Measurements from ENCODE around the gene KREMEN1. TPM values are rescaled to one million over a fixed set of nuclear protein-coding genes. Genes with fewer than 3 reads are reported as not detected.

KREMEN1 gene
- polyA plus RNA-seq, 3 donors: 2.5 to 18.4 (median 9.4) TPM

GRCh38 chr22:29090039-29090438 is 17.2 kb downstream of the KREMEN1 start:
- WGBS, 3 donors: 63 to 76% (median 70%) methylated on average over 3 of the region's 3 CpGs

DNA sequence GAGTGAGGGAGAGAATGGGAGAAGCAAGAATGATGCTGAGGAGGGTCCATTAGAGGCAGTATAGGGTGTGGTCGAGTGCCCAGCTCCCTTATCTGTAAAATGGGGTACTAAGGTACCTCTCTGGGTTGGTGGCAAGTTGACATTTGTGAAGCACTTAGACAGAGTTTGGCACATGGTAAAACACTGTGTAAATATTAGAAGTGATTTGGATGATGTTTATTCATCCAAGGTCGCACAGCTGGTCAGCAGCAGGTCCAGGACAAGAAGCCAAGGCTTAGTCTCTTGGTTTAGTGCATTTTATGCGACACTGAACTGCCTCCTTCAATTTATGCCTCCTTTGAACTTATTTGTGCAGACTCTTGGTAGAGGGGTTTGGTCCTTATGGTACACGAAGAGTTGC is 19.4 kb downstream of the KREMEN1 start:
- 41 to 82% (median 73%) methylated on average over 4 of the region's 4 CpGs for WGBS, 3 donors
- no peak overlapping the region for H3K27ac ChIP-seq (ENCODE audit: low read depth, low read length)

More at GRCh38 chr22:29090039-29090438, 17.2 kb downstream of the KREMEN1 start:
- H3K27ac ChIP-seq (ENCODE audit: low read depth, low read length): no peak overlapping the region

DNA sequence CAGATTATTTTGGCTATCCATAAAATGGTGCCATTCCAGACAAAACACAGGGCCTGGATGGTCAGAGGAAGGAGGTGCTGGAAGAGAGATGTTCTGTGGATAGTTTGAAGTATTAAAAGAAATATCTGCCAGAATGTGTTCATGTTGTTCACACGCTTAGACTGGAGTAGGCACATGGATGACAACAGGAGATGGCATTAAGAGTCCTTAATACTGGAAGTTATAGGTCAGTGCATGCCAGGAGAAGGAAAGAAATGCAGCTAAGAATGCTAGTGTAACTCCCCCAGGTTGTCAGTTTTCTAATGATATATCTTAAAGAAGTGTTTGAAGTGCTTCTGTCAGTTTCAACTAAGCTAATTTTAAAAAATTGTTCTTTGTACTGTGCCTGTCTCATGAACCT is 20.2 kb downstream of the KREMEN1 start:
- WGBS, 3 donors: 64 to 91% (median 80%) methylated on average over 1 of the region's 1 CpG
- H3K27ac ChIP-seq (ENCODE audit: low read depth, low read length): no peak overlapping the region

- H3K27ac ChIP-seq (ENCODE audit: low read depth, low read length): no peak overlapping the region
- 52 to 90% (median 57%) methylated on average over 4 of the region's 4 CpGs for WGBS, 3 donors
Measured at GRCh38 chr22:29093501-29094300, 20.9 kb downstream of the KREMEN1 start.

GRCh38 chr22:29095459-29095858 is 22.6 kb downstream of the KREMEN1 start:
- WGBS, 3 donors: 69 to 98% (median 93%) methylated on average over 2 of the region's 2 CpGs
- H3K27ac ChIP-seq (ENCODE audit: low read depth, low read length): no peak overlapping the region

DNA sequence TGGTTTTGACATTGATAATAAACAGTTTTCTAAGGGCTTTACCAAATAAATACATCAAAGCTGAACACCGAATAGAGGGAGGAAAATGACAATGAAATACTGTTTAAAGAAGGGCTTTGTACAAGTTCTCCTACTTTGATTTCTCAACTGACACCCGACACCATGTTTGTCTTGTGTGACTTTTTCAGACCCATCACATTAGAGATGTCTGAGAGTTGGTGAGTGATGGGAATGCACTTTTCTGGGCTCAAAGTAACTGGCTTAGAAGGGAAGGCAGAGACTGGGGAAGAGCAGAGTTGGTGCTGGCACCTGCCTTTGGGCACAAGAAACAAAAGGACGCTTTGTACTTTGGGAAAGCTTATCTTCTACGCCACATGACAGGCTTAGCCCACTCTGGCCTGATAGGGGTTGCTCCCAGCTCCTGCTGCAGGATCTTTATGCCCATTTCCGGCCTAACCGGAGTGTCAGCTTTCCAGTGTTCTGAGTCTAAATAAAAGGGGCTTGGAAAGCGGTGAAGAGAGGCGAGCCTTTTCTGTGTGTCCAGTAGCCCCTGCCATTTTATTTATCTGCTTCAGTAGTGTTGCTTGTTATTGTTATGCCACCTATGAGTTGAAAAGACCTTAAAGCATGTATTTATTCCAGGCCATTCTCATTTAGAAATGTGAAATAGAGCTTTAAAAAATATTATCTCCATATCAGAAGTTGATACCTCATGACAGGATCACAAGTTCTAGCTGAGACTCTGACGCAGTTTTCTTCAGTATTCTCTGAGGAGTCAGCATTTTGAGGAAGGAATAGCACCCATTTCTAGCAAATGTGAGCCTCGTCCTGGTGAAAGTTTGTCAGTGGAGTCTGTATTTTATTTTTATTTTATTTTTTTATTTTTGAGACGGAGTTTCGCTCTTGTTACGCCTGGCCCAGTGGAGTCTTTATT is 24.2 kb downstream of the KREMEN1 start:
- 76 to 91% (median 87%) methylated on average over 13 of the region's 13 CpGs for WGBS, 3 donors

DNA sequence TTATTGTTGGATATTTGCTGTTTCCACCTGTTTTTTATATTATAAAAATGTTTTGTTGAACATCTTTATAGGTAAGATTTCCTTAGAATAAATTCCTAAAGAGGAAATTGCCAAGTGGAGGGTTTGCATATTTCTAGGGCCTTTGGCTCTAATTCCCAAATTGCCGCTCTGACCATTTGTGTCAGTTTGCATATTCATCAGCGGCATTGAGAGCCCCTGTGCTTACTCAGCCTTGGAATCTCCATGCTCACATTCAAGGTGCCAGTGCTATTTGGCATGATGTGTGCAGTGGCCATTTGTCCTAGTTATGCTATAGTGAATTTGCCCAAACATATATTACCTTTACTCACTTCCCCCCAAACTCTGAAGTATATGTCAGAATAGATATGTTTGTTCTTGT is 25.5 kb downstream of the KREMEN1 start:
- 93 to 98% (median 95%) methylated on average over 2 of the region's 2 CpGs for WGBS, 3 donors
- H3K27ac ChIP-seq (ENCODE audit: low read depth, low read length): no peak overlapping the region

More for the DNA sequence above, 24.2 kb downstream of the KREMEN1 start:
- no peak overlapping the region for H3K27ac ChIP-seq (ENCODE audit: low read depth, low read length)

DNA sequence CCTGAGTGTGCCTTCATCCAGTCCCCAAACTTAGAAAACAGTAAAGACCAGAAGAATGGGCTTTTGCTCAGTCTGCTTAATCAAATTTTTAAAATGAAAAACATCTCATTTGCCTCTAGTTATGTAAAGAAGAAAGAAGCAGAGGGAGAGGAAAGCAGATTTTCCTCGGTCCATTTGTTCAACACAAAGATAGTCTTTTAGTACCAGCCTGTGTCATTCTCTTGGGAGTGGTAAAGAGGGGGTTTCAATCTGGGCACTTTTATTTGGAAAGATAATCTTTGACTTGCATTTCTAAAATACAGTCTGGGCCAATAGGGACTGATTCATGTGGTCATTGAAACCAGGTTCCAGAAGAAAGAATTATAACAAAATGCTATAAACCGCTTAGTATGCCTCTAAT is 29.5 kb downstream of the KREMEN1 start:
- no peak overlapping the region for H3K27ac ChIP-seq (ENCODE audit: low read depth, low read length)
- 90 to 98% (median 93%) methylated on average over 2 of the region's 2 CpGs for WGBS, 3 donors

- WGBS, 3 donors: 87 to 96% (median 90%) methylated on average over 1 of the region's 1 CpG
- H3K27ac ChIP-seq (ENCODE audit: low read depth, low read length): no peak overlapping the region
Measured at GRCh38 chr22:29103121-29103520, 30.3 kb downstream of the KREMEN1 start.

GRCh38 chr22:29105468-29105867 is 32.6 kb downstream of the KREMEN1 start:
- no peak overlapping the region for H3K27ac ChIP-seq (ENCODE audit: low read depth, low read length)
- WGBS, 3 donors: 53 to 58% (median 57%) methylated on average over 2 of the region's 2 CpGs

DNA sequence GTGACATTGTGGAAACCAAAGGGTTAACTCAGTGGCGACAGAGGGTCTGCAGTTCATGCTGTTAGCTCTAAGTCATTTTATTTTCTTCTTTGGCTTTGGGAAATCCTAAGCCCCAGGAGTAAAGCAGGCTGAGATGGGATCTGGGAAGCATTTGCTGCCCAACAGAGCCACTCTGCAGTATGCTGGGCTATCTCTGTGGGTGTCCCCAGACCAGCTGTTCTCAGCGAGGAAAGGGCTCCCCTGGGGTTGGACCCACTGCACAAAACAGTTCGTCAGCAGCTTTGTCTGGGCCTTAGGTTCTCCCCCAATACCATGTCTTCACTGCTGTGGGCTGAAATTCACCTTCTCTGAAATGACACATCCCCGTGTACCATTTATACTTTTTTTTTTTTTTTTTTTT is 34.0 kb downstream of the KREMEN1 start:
- 38 to 68% (median 55%) methylated on average over 4 of the region's 4 CpGs for WGBS, 3 donors

DNA sequence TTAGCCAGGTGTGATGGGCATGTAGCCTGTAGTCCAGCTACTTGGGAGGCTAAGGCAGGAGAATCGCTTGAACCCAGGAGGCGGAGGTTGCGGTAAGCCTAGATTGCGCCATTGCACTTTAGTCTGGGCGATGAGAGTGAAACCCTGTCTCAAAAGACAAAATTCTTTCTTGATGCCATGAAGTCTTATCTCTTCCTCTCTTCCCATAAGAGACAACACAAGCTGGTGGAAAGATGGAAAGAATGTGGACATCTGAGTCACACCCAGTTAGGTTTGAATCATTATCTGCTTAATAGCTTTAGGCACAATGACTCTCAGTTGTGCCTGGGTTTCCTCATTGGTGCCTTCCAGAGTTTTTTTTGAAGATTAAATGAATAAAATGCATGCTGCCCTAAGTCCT is 35.3 kb downstream of the KREMEN1 start:
- H3K27ac ChIP-seq (ENCODE audit: low read depth, low read length): no peak overlapping the region
- 92 to 100% (median 97%) methylated on average over 5 of the region's 5 CpGs for WGBS, 3 donors

More for the DNA sequence above, 34.0 kb downstream of the KREMEN1 start:
- no peak overlapping the region for H3K27ac ChIP-seq (ENCODE audit: low read depth, low read length)

- H3K27ac ChIP-seq (ENCODE audit: low read depth, low read length): no peak overlapping the region
- 50 to 73% (median 72%) methylated on average over 4 of the region's 4 CpGs for WGBS, 3 donors
Measured at GRCh38 chr22:29109822-29110221, 37.0 kb downstream of the KREMEN1 start.

- 89 to 100% (median 96%) methylated on average over 1 to 3 of the region's 3 CpGs for WGBS, 3 donors
- no peak overlapping the region for H3K27ac ChIP-seq (ENCODE audit: low read depth, low read length)
Measured at GRCh38 chr22:29110946-29111345, 38.1 kb downstream of the KREMEN1 start.

DNA sequence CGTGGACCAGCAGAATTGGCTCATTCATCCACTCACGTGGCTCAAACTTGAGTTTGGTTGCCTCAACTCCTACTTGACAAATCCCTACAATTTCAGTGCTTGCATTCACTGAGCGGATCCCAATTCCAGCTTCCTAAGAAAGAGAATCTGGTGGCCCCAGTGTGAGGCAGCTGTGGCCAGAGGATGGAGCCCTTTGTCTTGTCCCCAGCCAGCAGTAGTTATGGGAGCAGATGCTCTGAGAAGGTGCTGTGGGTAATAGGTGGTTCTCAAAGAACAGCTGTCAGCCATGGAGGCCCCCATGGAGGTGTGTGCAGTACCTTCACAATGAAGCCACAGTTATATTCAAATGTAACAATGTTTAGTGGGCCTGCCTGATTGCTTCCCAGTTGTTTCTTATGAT is 39.3 kb downstream of the KREMEN1 start:
- no peak overlapping the region for H3K27ac ChIP-seq (ENCODE audit: low read depth, low read length)
- 81 to 97% (median 83%) methylated on average over 3 of the region's 3 CpGs for WGBS, 3 donors

GRCh38 chr22:29112681-29113080 is 39.8 kb downstream of the KREMEN1 start:
- WGBS, 3 donors: 82 to 92% (median 87%) methylated on average over 7 of the region's 7 CpGs
- no peak overlapping the region for H3K27ac ChIP-seq (ENCODE audit: low read depth, low read length)

DNA sequence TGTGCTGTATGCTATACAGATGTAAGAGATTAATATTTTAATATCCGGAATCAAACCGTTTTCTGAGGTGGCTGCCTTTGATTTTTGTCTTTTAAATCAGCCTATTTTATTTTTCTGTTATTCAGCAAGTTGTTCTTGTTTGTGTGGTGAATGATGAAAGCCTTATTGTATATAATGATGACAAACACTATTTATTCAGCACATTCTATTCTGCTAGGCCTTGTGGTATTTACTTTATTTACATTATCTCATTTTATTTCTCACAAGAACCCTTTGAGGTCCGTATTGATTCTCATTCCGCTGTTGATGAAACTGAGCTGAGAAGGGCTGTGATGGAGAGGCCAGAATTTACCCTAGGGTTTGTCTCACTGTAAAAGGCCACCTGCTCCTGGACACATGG is 40.5 kb downstream of the KREMEN1 start:
- WGBS, 3 donors: 85 to 92% (median 91%) methylated on average over 4 of the region's 4 CpGs
- no peak overlapping the region for H3K27ac ChIP-seq (ENCODE audit: low read depth, low read length)

DNA sequence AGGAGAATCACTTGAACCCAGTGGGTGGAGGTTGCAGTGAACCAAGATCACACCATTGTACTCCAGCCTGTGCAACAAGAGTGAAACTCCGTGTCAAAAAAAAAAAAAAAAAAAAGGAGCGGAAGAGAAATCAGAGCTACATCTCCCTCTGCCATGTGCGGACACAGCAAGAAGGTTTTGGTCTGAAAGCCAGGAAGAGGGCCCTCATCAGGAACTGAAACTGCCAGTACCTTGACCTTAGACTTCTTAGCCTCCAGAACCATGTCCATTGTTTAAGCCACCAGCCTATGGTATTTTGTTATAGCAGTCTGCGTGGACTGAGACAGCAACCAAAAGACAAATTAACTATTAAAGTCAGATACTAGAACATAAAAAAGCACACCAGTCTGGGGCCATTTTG is 41.6 kb downstream of the KREMEN1 start:
- WGBS, 3 donors: 82 to 98% (median 98%) methylated on average over 3 to 4 of the region's 4 CpGs
- no peak overlapping the region for H3K27ac ChIP-seq (ENCODE audit: low read depth, low read length)

- H3K27ac ChIP-seq (ENCODE audit: low read depth, low read length): no peak overlapping the region
- 41 to 87% (median 82%) methylated on average over 2 of the region's 2 CpGs for WGBS, 3 donors
Measured at GRCh38 chr22:29115682-29116288, 43.0 kb downstream of the KREMEN1 start.

All from adipose tissue (tissue), 3 donors.